B cell (primary cell): ENCODE data around the gene TESK2. TPM values are rescaled to one million over a fixed set of nuclear protein-coding genes. Genes with fewer than 3 reads are reported as not detected.

Experiments
- ATAC-seq: fragments of 200-7000 bp; cut with Tn5 transposase; one replicate; pipeline ENCODE4 v1.10.0; 2021; ENCODE audit warnings: low read depth, mild to moderate bottlenecking, moderate number of reproducible peaks, moderate library complexity
- CTCF ChIA-PET: fragments of 350-600 bp; sonication (Branson Sonifier 250); formaldehyde crosslinking; loops from one replicate; lab custom pipeline; 2021; ENCODE audit warnings: antibody characterized with exemption, inconsistent platforms; lab: Charles Lee
- POLR2A ChIA-PET: fragments of 350-600 bp; sonication (Branson Sonifier 250); formaldehyde crosslinking; loops from one replicate; lab custom pipeline; 2021; ENCODE audit warnings: antibody characterized with exemption; lab: Charles Lee
- DNase-seq: peaks from one replicate; pipeline ENCODE4 v3.0.0; 2013
- H2AFZ ChIP-seq: 2 replicates; pipeline ENCODE4 v1.6.1; 2012; ENCODE audit warnings: mild to moderate bottlenecking, low read depth, low read length; ENCODE audit not compliant: insufficient read depth, poor library complexity, severe bottlenecking
- H3K27ac ChIP-seq, 2 donors: 1 replicate in 1 of 2; 2 replicates in 1 of 2; pipeline ENCODE4 v1.5.1; 2012 to 2013; ENCODE audit warnings: low read length in 2 of 2, mild to moderate bottlenecking in 2 of 2, moderate library complexity in 1 of 2
- H3K27me3 ChIP-seq, 4 experiments: fragments of 200-600 bp in 1 of 4; sonication (generic) in 1 of 4; replicated peaks in 1 of 4; 1 replicate in 2 of 4; 2 replicates in 2 of 4; pipeline versions ENCODE4 v1.6.1 to v1.7.0; 2013 to 2016; ENCODE audit warnings: low read length in 3 of 4, mild to moderate bottlenecking in 2 of 4, mixed read lengths in 1 of 4, moderate library complexity in 1 of 4; ENCODE audit not compliant: insufficient read depth in 4 of 4, control insufficient read depth in 3 of 4; ENCODE audit errors: control extremely low read depth in 1 of 4
- H3K36me3 ChIP-seq, 2 experiments: replicated peaks in 1 of 2; 1 replicate in 1 of 2; 2 replicates in 1 of 2; pipeline versions ENCODE4 v1.6.1 to v1.7.1; 2013; ENCODE audit warnings: low read length in 1 of 2; ENCODE audit not compliant: insufficient read depth in 2 of 2, control insufficient read depth in 1 of 2; ENCODE audit errors: control extremely low read depth in 1 of 2, extremely low read depth in 1 of 2
- H3K4me1 ChIP-seq, 2 donors: fragments of 200-600 bp in 1 of 2; sonication (generic) in 1 of 2; 1 replicate in 1 of 2; 2 replicates in 1 of 2; pipeline versions ENCODE4 v1.5.1 to v1.6.1; 2013 to 2017; ENCODE audit warnings: low read length in 2 of 2; ENCODE audit not compliant: control insufficient read depth in 2 of 2, insufficient read depth in 2 of 2
- H3K4me2 ChIP-seq: replicated peaks from 2 replicates; pipeline ENCODE3; 2012; ENCODE audit warnings: mild to moderate bottlenecking, low read depth, low read length; ENCODE audit not compliant: poor library complexity, severe bottlenecking
- H3K4me3 ChIP-seq, 5 experiments: fragments of 200-600 bp in 1 of 5; sonication (generic) in 1 of 5; 1 replicate in 3 of 5; 2 replicates in 2 of 5; pipeline versions ENCODE4 v1.5.1 to v1.7.0; 2011 to 2016; ENCODE audit warnings: low read length in 4 of 5, mild to moderate bottlenecking in 4 of 5, low read depth in 2 of 5, control low read depth in 1 of 5, moderate library complexity in 1 of 5; ENCODE audit not compliant: insufficient read depth in 1 of 5; ENCODE audit errors: control extremely low read depth in 1 of 5, extremely low read depth in 1 of 5
- H3K79me2 ChIP-seq: fragments of 200-600 bp; sonication (generic); one replicate; pipeline ENCODE4 v1.6.0; 2016; ENCODE audit warnings: low read length; ENCODE audit not compliant: control insufficient read depth, insufficient read depth
- H3K9ac ChIP-seq: fragments of 200-600 bp; sonication (generic); 2 replicates; pipeline ENCODE4 v1.6.1; 2017; ENCODE audit warnings: mild to moderate bottlenecking, low read length, moderate library complexity
- H3K9me3 ChIP-seq, 3 donors: one replicate each; pipeline versions ENCODE4 v1.6.1 to v1.7.1; 2013; ENCODE audit warnings: low read length in 2 of 3; ENCODE audit not compliant: control insufficient read depth in 2 of 3, insufficient read depth in 1 of 3; ENCODE audit errors: control extremely low read depth in 1 of 3
- H4K20me1 ChIP-seq: 2 replicates; pipeline ENCODE4 v1.6.0; 2012; ENCODE audit warnings: mild to moderate bottlenecking, low read length; ENCODE audit not compliant: insufficient read depth, control insufficient read depth, poor library complexity, severe bottlenecking
- H3K27ac Mint-ChIP-seq: one replicate; pipeline ENCODE4 v1.8.0; 2021; ENCODE audit warnings: mixed read lengths
- H3K27me3 Mint-ChIP-seq: one replicate; pipeline ENCODE4 v1.8.0; 2021; ENCODE audit warnings: mixed read lengths
- H3K4me1 Mint-ChIP-seq: one replicate; pipeline ENCODE4 v1.8.0; 2021; ENCODE audit warnings: mixed read lengths
- H3K4me3 Mint-ChIP-seq: one replicate; pipeline ENCODE4 v1.8.0; 2021; ENCODE audit warnings: mixed read lengths
- H3K9me3 Mint-ChIP-seq: one replicate; pipeline ENCODE4 v1.8.0; 2022; ENCODE audit warnings: mixed read lengths; ENCODE audit not compliant: insufficient read depth
- CTCF ChIP-seq: fragments of 200-600 bp; IDR thresholded peaks from one replicate; pipeline ENCODE4 v1.8.0; 2022; ENCODE audit warnings: antibody characterized with exemption, mild to moderate bottlenecking
- EZH2 ChIP-seq: IDR thresholded peaks from 2 replicates; pipeline ENCODE4 v1.6.1; 2012; ENCODE audit warnings: borderline replicate concordance, low read depth, mild to moderate bottlenecking, moderate library complexity, low read length; ENCODE audit not compliant: insufficient read depth, poor library complexity, severe bottlenecking
- WGBS: methylation state at CpG from one replicate; pipeline ENCODE4 v1.1.5; 2013; ENCODE audit warnings: missing lambda C conversion rate; ENCODE audit not compliant: insufficient coverage; 5-methylcytosine and 5-hydroxymethylcytosine counted together
- intact Hi-C: fragments of 100-400 bp; cut with micrococcal nuclease; formaldehyde crosslinking; loops from one replicate; pipeline ENCODE4 v1.10.0; 2022
- polyA plus RNA-seq: library from polyadenylated mRNA; depleted of rRNA; stranded (reverse); fragments of >200 nt; gene quantifications from 2 replicates; pipeline ENCODE4 v1.2.3, GENCODE V29; 2012
- total RNA-seq, 2 donors: library from RNA; stranded (reverse); fragments of 120-200 nt in 1 of 2; gene quantifications; 1 replicate in 1 of 2; 2 replicates in 1 of 2; pipeline versions ENCODE4 v1.2.3 to v1.2.4, GENCODE V29; 2013 to 2022

Gene TESK2
- total and polyA plus RNA-seq, 2 donors (not counting 1 experiment from before 2014, with no cell fraction given): 21.7 to 27.0 TPM

GRCh38 chr1:45337630-45338325, 153.2 kb downstream of the TESK2 start:
- Histone ChIP-seq H3K9ac (no peak overlapping the region), H3K4me2 (no peak overlapping the region), H3K4me3 (no peak overlapping the region), H2AFZ (no peak overlapping the region), H3K79me2 (peaks cover 18% of the 10 kb centered on the region), H3K27ac (no peak overlapping the region), H3K4me1 (peaks cover 20 to 33% of the 10 kb centered on the region in 2 donors), H3K27me3 (no peaks in the 10 kb centered on the region), H3K36me3 (peaks cover 0 to 30% of the 10 kb centered on the region in 2 experiments), H3K9me3 (no peaks in the 10 kb centered on the region), H4K20me1 (no peaks in the 10 kb centered on the region)
- no peak for DNase-seq
- H3K27ac Mint-ChIP-seq: no peak overlapping the region
- ChIA-PET CTCF (interaction anchor here (4.0 to 5.4 kb wide), 2 partner anchors 32 to 155 kb away, joined by 22 to 74 read pairs; partner anchors contain the start of gene TESK2), POLR2A (no interaction called here)
- 97% methylated on average over 2 of the region's 3 CpGs for WGBS
- intact Hi-C loops: no loop called here
- H3K9me3 Mint-ChIP-seq: no peaks in the 10 kb centered on the region
- H3K4me3 Mint-ChIP-seq: peak overlapping the region; percentile 51
- TF ChIP-seq EZH2 (no peak), CTCF (no peak)
- ATAC-seq: no peak
- H3K4me1 Mint-ChIP-seq: peaks cover 45% of the 10 kb centered on the region
- no peaks in the 10 kb centered on the region for H3K27me3 Mint-ChIP-seq

- Histone ChIP-seq H2AFZ (no peak overlapping the region), H3K9me3 (no peaks in the 10 kb centered on the region), H3K4me2 (no peak overlapping the region), H4K20me1 (no peaks in the 10 kb centered on the region), H3K4me3 (no peak overlapping the region), H3K79me2 (peaks cover 18% of the 10 kb centered on the region), H3K27ac (no peak overlapping the region), H3K9ac (no peak overlapping the region), H3K27me3 (no peaks in the 10 kb centered on the region), H3K36me3 (peaks cover 0 to 34% of the 10 kb centered on the region in 2 experiments), H3K4me1 (peaks cover 8 to 15% of the 10 kb centered on the region in 2 donors)
- Mint-ChIP-seq H3K27me3 (no peaks in the 10 kb centered on the region), H3K27ac (no peak overlapping the region), H3K4me1 (peaks cover 32% of the 10 kb centered on the region), H3K4me3 (no peak overlapping the region), H3K9me3 (no peaks in the 10 kb centered on the region)
- 98% methylated on average over 4 of the region's 4 CpGs for WGBS
- CTCF ChIA-PET: no interaction called here
- intact Hi-C loops: no loop called here
- POLR2A ChIA-PET: no interaction called here
- TF ChIP-seq CTCF (no peak), EZH2 (no peak)
- DNase-seq (no peak), ATAC-seq (no peak)
Observed at GRCh38 chr1:45335855-45336324, 155.1 kb downstream of the TESK2 start.
